OCI-LY7 (cell line): Measurements from ENCODE around the gene MAP3K5. TPM values are rescaled to one million over a fixed set of nuclear protein-coding genes. Genes with fewer than 3 reads are reported as not detected.
A peak's percentile ranks its signal among the peaks of the same experiment; 100 is the strongest.

Source experiments
- BruUV-seq: library from RNA; stranded (reverse); fragments of 400-500 nt; replicated peaks from 2 replicates; lab custom pipeline; 2021; lab: Mats Ljungman, UMichigan
- CTCF ChIA-PET: fragments of 300-600 bp; sonication (Branson Sonifier 250); formaldehyde crosslinking; loops from one replicate; lab custom pipeline; 2022; ENCODE audit warnings: antibody characterized with exemption; ENCODE audit not compliant: unreplicated experiment; lab: Charles Lee
- POLR2A ChIA-PET: fragments of 300-600 bp; sonication (Branson Sonifier 250); formaldehyde crosslinking; loops from one replicate; lab custom pipeline; 2022; ENCODE audit warnings: antibody characterized with exemption; lab: Charles Lee
- DNase-seq: peaks from one replicate; pipeline ENCODE4 v3.0.0-alpha.2; 2015; ENCODE audit warnings: low spot score
- H2AFZ ChIP-seq: fragments of 200-600 bp; sonication (generic), shearing (Covaris generic); 2 replicates; pipeline ENCODE4 v1.6.1; 2014; ENCODE audit warnings: mild to moderate bottlenecking, antibody characterized with exemption, low read length, moderate library complexity
- H3K27ac ChIP-seq: fragments of 200-600 bp; sonication (generic); 2 replicates; pipeline ENCODE4 v1.5.1; 2014; ENCODE audit warnings: mixed run types, low read depth, mild to moderate bottlenecking, moderate library complexity, low read length, inconsistent platforms; ENCODE audit not compliant: poor library complexity, severe bottlenecking
- H3K36me3 ChIP-seq: fragments of 200-600 bp; sonication (generic); 2 replicates; pipeline ENCODE4 v1.6.1; 2014; ENCODE audit warnings: mild to moderate bottlenecking, antibody characterized with exemption, low read length, moderate library complexity, mixed read lengths; ENCODE audit not compliant: insufficient read depth
- H3K4me1 ChIP-seq: fragments of 200-600 bp; sonication (generic); 2 replicates; pipeline ENCODE4 v1.5.1; 2014; ENCODE audit warnings: mild to moderate bottlenecking, low read length; ENCODE audit not compliant: insufficient read depth, poor library complexity, severe bottlenecking
- H3K4me2 ChIP-seq: fragments of 200-600 bp; sonication (generic); 2 replicates; pipeline ENCODE4 v1.6.1; 2014; ENCODE audit warnings: mild to moderate bottlenecking, low read length
- H3K4me3 ChIP-seq: fragments of 200-600 bp; sonication (generic); 2 replicates; pipeline ENCODE4 v1.5.1; 2014; ENCODE audit warnings: mild to moderate bottlenecking, low read depth, low read length; ENCODE audit not compliant: poor library complexity, severe bottlenecking
- H3K79me2 ChIP-seq: fragments of 200-600 bp; sonication (generic); 2 replicates; pipeline ENCODE4 v1.6.1; 2016; ENCODE audit warnings: low read depth, mild to moderate bottlenecking, low read length, moderate library complexity, mixed read lengths; ENCODE audit not compliant: insufficient read depth
- H3K9me2 ChIP-seq: fragments of 200-600 bp; sonication (generic); 2 replicates; pipeline ENCODE4 v1.6.1; 2016; ENCODE audit warnings: mild to moderate bottlenecking, low read length, mixed read lengths; ENCODE audit not compliant: insufficient read depth
- H3K9me3 ChIP-seq: fragments of 200-600 bp; sonication (generic); 2 replicates; pipeline ENCODE4 v1.6.1; 2014; ENCODE audit warnings: mild to moderate bottlenecking, mixed run types, low read length, mixed read lengths
- H4K20me1 ChIP-seq: fragments of 200-600 bp; sonication (generic); 2 replicates; pipeline ENCODE4 v1.6.1; 2014; ENCODE audit warnings: mild to moderate bottlenecking, antibody characterized with exemption, low read length, moderate library complexity, mixed read lengths; ENCODE audit not compliant: insufficient read depth
- EZH2phosphoT487 ChIP-seq: fragments of 200-600 bp; sonication (generic); IDR thresholded peaks from 2 replicates; pipeline ENCODE4 v1.6.1; 2018; ENCODE audit warnings: low read depth, borderline replicate concordance, mild to moderate bottlenecking, mixed run types, antibody characterized with exemption, low read length, moderate library complexity, mixed read lengths
- intact Hi-C: fragments of 100-400 bp; cut with micrococcal nuclease; formaldehyde crosslinking; loops from one replicate; pipeline ENCODE4 v1.10.0; 2022; ENCODE audit not compliant: unreplicated experiment
- total RNA-seq, 2 experiments: library from RNA; depleted of rRNA in 1 of 2; stranded (reverse); fragments of >200 nt in 1 of 2; shearing (Covaris generic) in 1 of 2; gene quantifications; 2 replicates each; pipeline ENCODE4 v1.2.3, GENCODE V29; 2014 to 2022
- TF ChIP-seq, protein P1 (sequence below): fragments of 200-600 bp; sonication (generic); conservative IDR thresholded peaks from 2 replicates; pipeline ENCODE4 v1.5.1; 2014; ENCODE audit warnings: mild to moderate bottlenecking, antibody characterized with exemption, low read length, moderate library complexity, mixed read lengths

Gene MAP3K5
- total RNA-seq, 2 experiments from 2014 or later = 13.8 to 16.6 TPM

DNA sequence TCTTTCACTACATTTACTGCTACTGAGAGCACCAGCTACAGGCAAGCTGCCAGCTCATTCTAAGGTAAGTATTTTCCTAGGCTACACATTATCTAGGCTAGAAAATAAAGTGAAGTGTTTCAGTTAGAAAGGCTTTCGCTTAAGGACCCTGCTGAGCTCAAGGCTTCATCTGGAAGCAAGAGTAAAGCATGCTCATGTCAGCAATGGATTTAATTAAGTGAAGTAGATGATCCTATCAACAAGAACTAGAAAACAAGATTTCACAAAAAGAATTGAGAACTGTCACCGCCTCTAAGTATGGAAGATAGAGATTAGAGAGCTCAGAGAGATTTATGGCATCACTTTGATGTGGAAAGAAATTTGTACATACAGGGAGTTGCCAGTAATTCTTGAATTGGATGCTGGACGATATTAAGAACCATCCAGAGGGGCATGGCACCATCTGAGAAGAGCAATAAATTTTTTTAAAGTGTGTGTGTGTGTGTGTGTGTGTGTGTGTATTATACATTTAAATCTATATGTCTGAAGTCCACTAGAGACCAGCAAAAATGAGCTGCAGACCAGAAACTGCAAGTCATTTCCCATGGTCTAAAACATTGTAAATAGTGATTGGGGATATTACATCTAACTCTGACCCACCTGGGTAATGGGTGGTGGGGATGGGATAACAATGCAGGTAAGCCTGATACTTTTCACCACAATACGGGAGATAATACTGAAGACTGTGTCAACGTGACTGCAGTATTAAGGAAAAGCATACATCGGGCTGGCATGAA is 136.8 kb downstream of the MAP3K5 start:
- Histone ChIP-seq H4K20me1 (no peaks in the 10 kb centered on the region), H3K79me2 (no peaks in the 10 kb centered on the region), H3K36me3 (0 out of 2 replicates have a peak, but pooled peaks cover 11% of the 10 kb centered on the region), H2AFZ (no peak overlapping the region), H3K4me2 (no peak overlapping the region), H3K9me2 (no peaks in the 10 kb centered on the region), H3K27ac (no peak overlapping the region), H3K4me3 (no peak overlapping the region), H3K4me1 (peaks cover 1% of the 10 kb centered on the region), H3K9me3 (no peaks in the 10 kb centered on the region)
- BruUV-seq = no TSS peak
- DNase-seq = no peak
- CTCF ChIA-PET = no interaction called here
- intact Hi-C loops = no loop called here
- POLR2A ChIA-PET = interaction anchor here (0.5 to 1.0 kb wide), 4 partner anchors 11 to 27 kb away, joined by 3 to 5 read pairs (median 3); no protein-coding TSS in a partner anchor
- TF ChIP-seq, protein P1, sequence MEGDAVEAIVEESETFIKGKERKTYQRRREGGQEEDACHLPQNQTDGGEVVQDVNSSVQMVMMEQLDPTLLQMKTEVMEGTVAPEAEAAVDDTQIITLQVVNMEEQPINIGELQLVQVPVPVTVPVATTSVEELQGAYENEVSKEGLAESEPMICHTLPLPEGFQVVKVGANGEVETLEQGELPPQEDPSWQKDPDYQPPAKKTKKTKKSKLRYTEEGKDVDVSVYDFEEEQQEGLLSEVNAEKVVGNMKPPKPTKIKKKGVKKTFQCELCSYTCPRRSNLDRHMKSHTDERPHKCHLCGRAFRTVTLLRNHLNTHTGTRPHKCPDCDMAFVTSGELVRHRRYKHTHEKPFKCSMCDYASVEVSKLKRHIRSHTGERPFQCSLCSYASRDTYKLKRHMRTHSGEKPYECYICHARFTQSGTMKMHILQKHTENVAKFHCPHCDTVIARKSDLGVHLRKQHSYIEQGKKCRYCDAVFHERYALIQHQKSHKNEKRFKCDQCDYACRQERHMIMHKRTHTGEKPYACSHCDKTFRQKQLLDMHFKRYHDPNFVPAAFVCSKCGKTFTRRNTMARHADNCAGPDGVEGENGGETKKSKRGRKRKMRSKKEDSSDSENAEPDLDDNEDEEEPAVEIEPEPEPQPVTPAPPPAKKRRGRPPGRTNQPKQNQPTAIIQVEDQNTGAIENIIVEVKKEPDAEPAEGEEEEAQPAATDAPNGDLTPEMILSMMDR = no peak
- no peak for TF ChIP-seq EZH2phosphoT487

DNA sequence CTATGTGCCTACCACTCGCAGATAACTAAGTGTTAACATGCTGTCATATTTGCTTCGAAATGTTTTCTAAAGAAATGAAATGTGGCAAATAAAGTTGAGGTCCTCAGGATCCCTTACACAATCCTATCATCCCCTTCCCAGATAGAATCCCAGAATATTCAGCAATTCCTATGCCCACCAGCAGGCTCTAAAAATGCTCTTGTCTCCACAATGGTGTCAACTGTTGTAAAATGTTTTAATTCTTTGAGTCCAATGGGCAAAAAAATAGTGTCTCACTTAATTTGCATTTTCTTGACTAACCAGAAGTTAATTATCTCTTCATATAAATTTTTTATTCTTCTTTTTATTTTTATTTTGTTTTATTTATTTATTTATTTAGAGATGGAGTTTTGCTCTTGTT is 138.2 kb downstream of the MAP3K5 start:
- Histone ChIP-seq H3K4me1 (peaks cover 11% of the 10 kb centered on the region), H3K4me3 (no peak overlapping the region), H2AFZ (no peak overlapping the region), H3K4me2 (no peak overlapping the region), H3K36me3 (0 out of 2 replicates have a peak, but pooled peaks cover 11% of the 10 kb centered on the region), H3K9me2 (no peaks in the 10 kb centered on the region), H3K27ac (no peak overlapping the region), H4K20me1 (no peaks in the 10 kb centered on the region), H3K79me2 (no peaks in the 10 kb centered on the region), H3K9me3 (no peaks in the 10 kb centered on the region; the same call in 1 of the 2 replicates)
- ChIA-PET CTCF (no interaction called here), POLR2A (no interaction called here)
- TF ChIP-seq EZH2phosphoT487 = no peak
- TF ChIP-seq, protein P1 = no peak
- no peak for DNase-seq
- intact Hi-C loops = no loop called here
- BruUV-seq = no TSS peak

DNA sequence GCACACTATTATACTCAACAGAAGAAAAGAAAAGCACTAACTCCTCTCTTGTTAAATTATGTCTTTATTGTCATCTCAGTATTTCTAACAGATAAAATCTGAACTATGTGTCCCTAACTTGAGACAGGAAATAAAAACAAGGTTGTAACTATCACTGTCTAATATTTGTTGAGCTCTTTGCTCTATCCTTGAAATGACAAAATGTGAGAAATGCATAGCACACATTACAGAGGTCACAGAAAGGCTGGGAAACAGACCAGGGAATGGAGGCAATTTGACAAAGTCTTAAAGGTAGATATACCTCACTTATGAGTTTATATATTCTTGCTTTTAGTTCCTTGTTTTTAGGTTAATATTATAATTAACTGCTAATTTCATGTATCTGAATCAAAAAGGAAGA is 139.6 kb downstream of the MAP3K5 start:
- Histone ChIP-seq H3K4me3 (no peak overlapping the region), H3K36me3 (0 out of 2 replicates have a peak, but pooled peaks cover 11% of the 10 kb centered on the region), H3K9me3 (no peaks in the 10 kb centered on the region; the same call in 1 of the 2 replicates), H3K4me2 (no peak overlapping the region), H3K79me2 (no peaks in the 10 kb centered on the region), H4K20me1 (no peaks in the 10 kb centered on the region), H2AFZ (no peak overlapping the region), H3K4me1 (peaks cover 11% of the 10 kb centered on the region), H3K27ac (no peak overlapping the region), H3K9me2 (no peaks in the 10 kb centered on the region)
- CTCF ChIA-PET = no interaction called here
- POLR2A ChIA-PET = interaction anchor here (0.7 kb wide), 2 partner anchors 21 to 65 kb away, joined by 3 read pairs; no protein-coding TSS in a partner anchor
- TF ChIP-seq, protein P1 = no peak
- no peak for TF ChIP-seq EZH2phosphoT487
- no peak for DNase-seq
- BruUV-seq = TSS peak; percentile 16
- intact Hi-C loops = no loop called here
